Left lung (tissue), 10 donors: Measurements from ENCODE around the gene MAGEF1. TPM values are rescaled to one million over a fixed set of nuclear protein-coding genes. Genes with fewer than 3 reads are reported as not detected.

Experiments used
- ATAC-seq: fragments of 200-7000 bp; cut with Tn5 transposase; one replicate; pipeline ENCODE4 v1.9.1; 2020; ENCODE audit warnings: moderate library complexity
- DNase-seq, 4 donors: peaks; one replicate each; pipeline ENCODE4 v3.0.0-alpha.2; 2013 to 2020
- H3K27ac ChIP-seq, 2 donors: fragments of 200-600 bp; sonication (generic) in 1 of 2; one replicate each; pipeline versions ENCODE4 v1.5.0 to v1.8.0; 2020 to 2021
- H3K27me3 ChIP-seq, 2 donors: fragments of 200-600 bp; sonication (generic) in 1 of 2; one replicate each; pipeline versions ENCODE4 v1.5.0 to v1.8.0; 2020 to 2021
- H3K36me3 ChIP-seq, 2 donors: fragments of 200-600 bp; sonication (generic) in 1 of 2; one replicate each; pipeline versions ENCODE4 v1.5.0 to v1.8.0; 2020 to 2021
- H3K4me1 ChIP-seq, 2 donors: fragments of 200-600 bp; one replicate each; pipeline ENCODE4 v1.8.0; 2021
- H3K4me3 ChIP-seq, 2 donors: fragments of 200-600 bp; sonication (generic) in 1 of 2; one replicate each; pipeline versions ENCODE4 v1.5.0 to v1.8.0; 2020 to 2021; ENCODE audit warnings: mild to moderate bottlenecking in 1 of 2
- H3K9me3 ChIP-seq, 2 donors: fragments of 200-600 bp; sonication (generic) in 1 of 2; one replicate each; pipeline versions ENCODE4 v1.5.0 to v1.8.0; 2020 to 2021
- intact Hi-C, 2 donors: fragments of 100-400 bp; cut with DNase I; formaldehyde crosslinking; loops; one replicate each; pipeline versions ENCODE4 v1.11.2 to v1.14.2; 2022
- polyA plus RNA-seq, 6 donors: library from polyadenylated mRNA; unstranded; fragments of 120-200 nt; gene quantifications; one replicate each; pipeline ENCODE4 v1.2.1, GENCODE V29; 2013; ENCODE audit not compliant: insufficient read length in 6 of 6
- total RNA-seq, 2 donors: library from RNA; stranded (reverse); fragmentation: NEBNext Ultra II Directional; extraction: Animal tissue kit (Norgen Biotek cat#: 25700); gene quantifications; one replicate each; pipeline ENCODE4 v1.2.1, GENCODE V29; 2021
- TF ChIP-seq, protein P1 (sequence below), 2 donors: fragments of 200-600 bp; sonication (generic) in 1 of 2; IDR thresholded peaks; one replicate each; pipeline versions ENCODE4 v1.5.0 to v1.8.0; 2021; ENCODE audit warnings: antibody characterized with exemption in 2 of 2
- donor health status: DM: no; HTN: yes; CAD: no.
- donor health status: DM: no; HTN: no; CAD: no.

MAGEF1 gene
- total and polyA plus RNA-seq, 8 donors: 27.8 to 62.4 (median 53.3) TPM

DNA sequence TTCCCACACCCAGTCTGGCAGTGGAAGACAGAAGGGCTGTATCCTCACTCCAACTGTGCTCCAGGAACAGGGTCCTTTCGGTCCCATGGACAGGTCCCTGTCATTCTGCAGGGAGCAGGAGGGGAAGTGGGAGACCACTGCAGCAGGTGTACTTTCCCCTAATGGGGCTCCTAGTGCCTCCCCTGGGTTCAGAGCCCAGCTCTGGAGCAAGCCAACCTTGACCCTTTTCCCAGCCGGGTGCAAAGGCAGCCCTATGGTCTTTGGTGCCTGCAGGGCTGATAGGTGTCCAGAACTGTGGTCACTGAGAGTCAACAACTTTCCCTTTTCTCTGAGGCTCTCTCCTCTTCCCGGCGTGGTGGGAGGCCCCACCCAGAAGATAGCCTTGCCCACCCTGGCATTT, 26.8 kb downstream of the MAGEF1 start:
- intact Hi-C loops: no loop called here
- no peak for ATAC-seq
- no peak for DNase-seq
- H3K36me3 ChIP-seq: no peaks in the 10 kb centered on the region
- H3K27ac ChIP-seq: no peak overlapping the region
- no peaks in the 10 kb centered on the region for H3K9me3 ChIP-seq
- peaks cover 8 to 11% of the 10 kb centered on the region in 2 donors for H3K4me1 ChIP-seq
- TF ChIP-seq, protein P1, sequence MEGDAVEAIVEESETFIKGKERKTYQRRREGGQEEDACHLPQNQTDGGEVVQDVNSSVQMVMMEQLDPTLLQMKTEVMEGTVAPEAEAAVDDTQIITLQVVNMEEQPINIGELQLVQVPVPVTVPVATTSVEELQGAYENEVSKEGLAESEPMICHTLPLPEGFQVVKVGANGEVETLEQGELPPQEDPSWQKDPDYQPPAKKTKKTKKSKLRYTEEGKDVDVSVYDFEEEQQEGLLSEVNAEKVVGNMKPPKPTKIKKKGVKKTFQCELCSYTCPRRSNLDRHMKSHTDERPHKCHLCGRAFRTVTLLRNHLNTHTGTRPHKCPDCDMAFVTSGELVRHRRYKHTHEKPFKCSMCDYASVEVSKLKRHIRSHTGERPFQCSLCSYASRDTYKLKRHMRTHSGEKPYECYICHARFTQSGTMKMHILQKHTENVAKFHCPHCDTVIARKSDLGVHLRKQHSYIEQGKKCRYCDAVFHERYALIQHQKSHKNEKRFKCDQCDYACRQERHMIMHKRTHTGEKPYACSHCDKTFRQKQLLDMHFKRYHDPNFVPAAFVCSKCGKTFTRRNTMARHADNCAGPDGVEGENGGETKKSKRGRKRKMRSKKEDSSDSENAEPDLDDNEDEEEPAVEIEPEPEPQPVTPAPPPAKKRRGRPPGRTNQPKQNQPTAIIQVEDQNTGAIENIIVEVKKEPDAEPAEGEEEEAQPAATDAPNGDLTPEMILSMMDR (IDR thresholded peaks at IDR 0.05): no peak
- no peak overlapping the region for H3K4me3 ChIP-seq
- H3K27me3 ChIP-seq: no peaks in the 10 kb centered on the region

DNA sequence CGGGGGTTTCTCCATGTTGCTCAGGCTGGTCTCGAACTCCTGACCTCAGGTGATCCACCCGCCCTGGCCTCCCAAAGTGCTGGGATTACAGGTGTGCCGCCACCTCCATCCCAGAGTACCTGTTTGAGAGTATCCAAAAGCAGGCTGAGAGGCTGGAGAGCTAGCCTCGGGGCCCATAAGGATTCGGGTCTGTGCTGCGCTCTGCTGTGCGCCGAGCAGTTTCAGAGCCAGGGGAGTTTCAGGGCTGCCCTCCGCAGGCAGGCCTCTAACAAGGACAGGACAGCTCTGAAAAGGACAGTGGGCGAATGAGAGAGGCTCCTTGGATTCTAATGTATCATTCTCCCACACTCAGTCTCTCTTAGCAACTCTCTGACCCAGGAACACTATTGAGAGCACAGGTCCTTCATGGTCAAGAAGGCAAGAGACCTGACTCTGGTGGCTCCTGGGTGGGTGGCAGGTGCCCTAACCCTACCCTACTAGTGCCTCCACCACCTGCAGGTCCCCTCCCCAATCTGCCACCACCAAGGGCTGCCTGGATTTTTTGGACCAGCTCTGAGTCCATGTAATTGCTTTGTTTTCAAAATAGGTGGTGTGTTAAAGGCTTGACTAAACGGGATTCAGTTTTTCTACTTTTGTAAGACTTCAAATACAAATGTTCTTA, 27.8 kb downstream of the MAGEF1 start:
- no peaks in the 10 kb centered on the region for H3K27me3 ChIP-seq
- ATAC-seq (no peak), DNase-seq (no peak)
- no peak overlapping the region for H3K4me3 ChIP-seq
- no peak overlapping the region for H3K27ac ChIP-seq
- intact Hi-C loops: no loop called here
- H3K36me3 ChIP-seq: no peaks in the 10 kb centered on the region
- peaks cover 8 to 11% of the 10 kb centered on the region in 2 donors for H3K4me1 ChIP-seq
- TF ChIP-seq, protein P1 (IDR thresholded peaks at IDR 0.05): no peak
- H3K9me3 ChIP-seq: no peaks in the 10 kb centered on the region

DNA sequence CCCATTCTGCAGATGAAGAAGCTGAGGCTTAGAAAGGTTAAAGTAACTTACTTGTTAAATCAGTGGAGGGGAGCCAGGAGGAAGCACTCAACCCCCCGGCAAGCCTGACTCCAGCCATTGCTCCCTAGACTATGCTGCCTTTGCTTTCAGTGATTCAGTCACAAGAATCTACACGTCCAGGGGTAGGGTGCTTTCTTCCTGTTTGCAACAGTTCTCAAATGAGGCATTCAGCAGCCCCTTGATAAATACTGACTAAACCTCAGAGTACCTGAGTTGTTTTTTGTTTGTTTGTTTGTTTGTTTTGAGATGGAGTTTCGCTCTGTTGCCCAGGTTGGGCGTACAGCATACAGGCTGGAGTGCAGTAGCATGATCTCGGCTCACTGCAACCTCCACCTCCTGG, 28.6 kb downstream of the MAGEF1 start:
- TF ChIP-seq, protein P1 (IDR thresholded peaks at IDR 0.05): no peak
- Histone ChIP-seq H3K27me3 (no peaks in the 10 kb centered on the region), H3K4me3 (no peak overlapping the region), H3K4me1 (peaks cover 8 to 15% of the 10 kb centered on the region in 2 donors), H3K36me3 (no peaks in the 10 kb centered on the region), H3K27ac (no peak overlapping the region), H3K9me3 (no peaks in the 10 kb centered on the region)
- no peak for DNase-seq
- intact Hi-C loops: no loop called here
- no peak for ATAC-seq

DNA sequence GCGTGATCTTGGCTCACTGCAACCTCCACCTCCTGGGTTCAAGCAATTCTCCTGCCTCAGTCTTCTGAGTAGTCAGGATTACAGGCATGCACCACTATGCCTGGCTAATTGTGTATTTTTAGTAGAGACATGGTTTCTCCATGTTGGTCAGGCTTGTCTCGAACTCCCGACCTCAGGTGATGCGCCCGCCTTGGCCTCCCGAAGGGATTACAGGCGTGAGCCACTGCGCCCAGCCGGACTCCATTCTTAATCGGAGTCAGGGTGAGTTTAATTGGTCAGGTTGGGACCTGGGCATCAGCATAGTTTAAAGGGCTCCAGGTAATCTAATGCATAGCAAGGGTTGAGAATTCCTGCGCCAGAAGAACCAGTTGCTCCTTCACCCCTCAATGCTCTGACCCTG, 29.2 kb downstream of the MAGEF1 start:
- intact Hi-C loops: no loop called here
- H3K9me3 ChIP-seq: no peaks in the 10 kb centered on the region
- no peaks in the 10 kb centered on the region for H3K27me3 ChIP-seq
- H3K4me1 ChIP-seq: peaks cover 6 to 12% of the 10 kb centered on the region in 2 donors
- TF ChIP-seq, protein P1 (IDR thresholded peaks at IDR 0.05): no peak
- H3K27ac ChIP-seq: no peak overlapping the region
- H3K36me3 ChIP-seq: no peaks in the 10 kb centered on the region
- no peak overlapping the region for H3K4me3 ChIP-seq
- no peak for ATAC-seq
- DNase-seq: no peak

DNA sequence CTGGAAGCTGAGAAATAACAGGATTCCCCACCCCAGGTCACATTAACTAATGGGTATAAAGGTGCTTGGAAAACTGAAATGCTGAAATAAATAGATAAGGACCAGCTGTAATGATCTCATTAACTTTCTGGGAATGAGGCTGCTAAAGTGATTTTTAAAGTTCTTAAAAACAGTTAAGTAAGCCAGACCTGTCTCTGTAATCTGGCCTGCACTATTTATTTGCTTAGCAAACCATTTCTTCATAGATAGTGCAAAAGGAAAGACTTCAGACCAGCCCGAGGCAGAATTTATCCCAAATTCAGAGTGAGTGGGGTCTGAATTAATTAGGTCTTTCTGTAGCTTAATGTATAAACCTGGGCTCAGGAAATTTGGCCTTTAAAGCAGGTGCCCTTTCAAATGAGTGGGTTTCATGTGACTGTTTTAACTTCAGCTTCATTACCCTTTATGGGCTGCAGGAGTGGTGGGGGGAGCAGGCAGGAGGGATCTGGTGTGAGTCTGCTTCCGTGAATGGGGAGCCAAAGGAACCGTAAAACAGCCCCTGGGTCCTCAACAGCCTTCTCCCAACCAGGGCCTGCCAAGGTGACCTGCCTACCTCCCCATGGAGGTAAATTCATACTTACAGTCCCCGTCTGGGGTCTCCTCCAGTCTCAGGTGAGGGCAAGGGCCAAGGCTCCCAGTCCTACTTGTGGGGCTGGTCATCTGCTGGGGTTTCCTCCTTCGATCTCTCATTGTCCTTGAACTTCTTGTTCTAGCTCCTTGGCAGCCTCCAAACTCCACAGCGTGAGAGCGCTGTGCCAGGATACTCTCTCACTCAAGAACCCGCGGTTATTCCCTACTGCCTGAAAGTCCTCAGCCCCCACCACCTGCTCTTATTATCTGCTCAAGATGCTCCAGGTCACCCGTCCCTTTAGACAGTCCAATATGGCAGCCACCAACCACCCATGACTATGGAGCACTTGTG, 31.2 kb downstream of the MAGEF1 start:
- Histone ChIP-seq H3K4me1 (peaks cover 0 to 12% of the 10 kb centered on the region in 2 donors), H3K9me3 (no peaks in the 10 kb centered on the region), H3K36me3 (no peaks in the 10 kb centered on the region), H3K27me3 (no peaks in the 10 kb centered on the region), H3K4me3 (no peak overlapping the region), H3K27ac (no peak overlapping the region)
- intact Hi-C loops: no loop called here
- TF ChIP-seq, protein P1 (IDR thresholded peaks at IDR 0.05): no peak
- no peak for DNase-seq
- no peak for ATAC-seq
